Osteocyte (in vitro differentiated cells): ENCODE results near the gene ERCC2. TPM values are rescaled to one million over a fixed set of nuclear protein-coding genes. Genes with fewer than 3 reads are reported as not detected.
A peak's percentile ranks its signal among the peaks of the same experiment; 100 is the strongest.

Experiments used
- DNase-seq: peaks from one replicate; pipeline ENCODE4 v3.0.0; 2021; ENCODE audit warnings: mixed read lengths; ENCODE audit not compliant: unreplicated experiment; ENCODE audit errors: extremely low spot score
- H3K27ac Mint-ChIP-seq: one replicate; pipeline ENCODE4 v1.8.0; 2021; ENCODE audit warnings: mild to moderate bottlenecking, mixed read lengths; ENCODE audit not compliant: unreplicated experiment
- H3K27me3 Mint-ChIP-seq: one replicate; pipeline ENCODE4 v1.8.0; 2021; ENCODE audit warnings: mixed read lengths; ENCODE audit not compliant: unreplicated experiment
- H3K36me3 Mint-ChIP-seq: one replicate; pipeline ENCODE4 v1.8.0; 2021; ENCODE audit warnings: mixed read lengths; ENCODE audit not compliant: unreplicated experiment
- H3K4me1 Mint-ChIP-seq: one replicate; pipeline ENCODE4 v1.8.0; 2021; ENCODE audit warnings: mixed read lengths; ENCODE audit not compliant: unreplicated experiment
- H3K4me3 Mint-ChIP-seq: one replicate; pipeline ENCODE4 v1.8.0; 2021; ENCODE audit warnings: mild to moderate bottlenecking, moderate library complexity, mixed read lengths; ENCODE audit not compliant: unreplicated experiment
- H3K9me3 Mint-ChIP-seq: one replicate; pipeline ENCODE4 v1.8.0; 2021; ENCODE audit warnings: mixed read lengths; ENCODE audit not compliant: unreplicated experiment
- CTCF ChIP-seq: fragments of 200-600 bp; sonication (generic); IDR thresholded peaks from 2 replicates; pipeline ENCODE4 v1.5.0; 2021; ENCODE audit warnings: antibody characterized with exemption, mild to moderate bottlenecking, moderate library complexity
- total RNA-seq: library from RNA; stranded (reverse); gene quantifications from 2 replicates; pipeline ENCODE4 v1.2.1, GENCODE V29; 2021

The ERCC2 gene
- total RNA-seq, 1 donor from 2014 or later = 32.7 TPM

GRCh38 chr19:45333609-45334303 is 36.6 kb downstream of the ERCC2 start:
- TF ChIP-seq CTCF = no peak
- Mint-ChIP-seq H3K36me3 (no peaks in the 10 kb centered on the region), H3K27me3 (no peaks in the 10 kb centered on the region)

GRCh38 chr19:45331411-45331810 is 39.0 kb downstream of the ERCC2 start:
- no peak overlapping the region for H3K27ac Mint-ChIP-seq
- no peaks in the 10 kb centered on the region for H3K36me3 Mint-ChIP-seq
- peaks cover 1% of the 10 kb centered on the region for H3K4me1 Mint-ChIP-seq
- H3K27me3 Mint-ChIP-seq = no peaks in the 10 kb centered on the region
- no peak for TF ChIP-seq CTCF
- no peaks in the 10 kb centered on the region for H3K9me3 Mint-ChIP-seq
- H3K4me3 Mint-ChIP-seq = no peak overlapping the region
- DNase-seq = no peak

More at GRCh38 chr19:45333609-45334303, 36.6 kb downstream of the ERCC2 start:
- Mint-ChIP-seq H3K9me3 (no peaks in the 10 kb centered on the region), H3K4me1 (peaks cover 3% of the 10 kb centered on the region), H3K27ac (no peak overlapping the region), H3K4me3 (no peak overlapping the region)
- no peak for DNase-seq

GRCh38 chr19:45327404-45328143 is 42.8 kb downstream of the ERCC2 start:
- Mint-ChIP-seq H3K27me3 (no peaks in the 10 kb centered on the region), H3K27ac (no peak overlapping the region), H3K9me3 (no peaks in the 10 kb centered on the region), H3K4me3 (no peak overlapping the region), H3K36me3 (no peaks in the 10 kb centered on the region), H3K4me1 (peaks cover 14% of the 10 kb centered on the region)
- DNase-seq = no peak
- TF ChIP-seq CTCF = no peak

GRCh38 chr19:45324349-45324907 is 45.9 kb downstream of the ERCC2 start:
- Mint-ChIP-seq H3K27ac (no peak overlapping the region), H3K27me3 (no peaks in the 10 kb centered on the region), H3K36me3 (no peaks in the 10 kb centered on the region), H3K4me1 (peaks cover 14% of the 10 kb centered on the region), H3K4me3 (no peak overlapping the region), H3K9me3 (no peaks in the 10 kb centered on the region)
- TF ChIP-seq CTCF = no peak
- no peak for DNase-seq

- Mint-ChIP-seq H3K4me1 (peaks cover 14% of the 10 kb centered on the region), H3K4me3 (peak overlapping the region; percentile 56), H3K27ac (no peak overlapping the region), H3K27me3 (no peaks in the 10 kb centered on the region), H3K36me3 (no peaks in the 10 kb centered on the region), H3K9me3 (no peaks in the 10 kb centered on the region)
- TF ChIP-seq CTCF = no peak
- no peak for DNase-seq
Observed at GRCh38 chr19:45323671-45324081, 46.7 kb downstream of the ERCC2 start.
